Neutrophil (primary cell): ENCODE measurements around the gene KRT32.

Source experiments
- H3K27ac ChIP-seq: fragments of 200-600 bp; sonication (generic); 2 replicates; pipeline ENCODE4 v1.5.1; 2016; ENCODE audit warnings: mild to moderate bottlenecking, moderate library complexity
- H3K27me3 ChIP-seq: fragments of 200-600 bp; sonication (generic); 2 replicates; pipeline ENCODE4 v1.6.0; 2016; ENCODE audit warnings: mild to moderate bottlenecking
- H3K36me3 ChIP-seq: fragments of 200-600 bp; sonication (generic); 2 replicates; pipeline ENCODE4 v1.5.1; 2017
- H3K4me1 ChIP-seq, 2 experiments: fragments of 200-600 bp in 1 of 2; sonication (generic) in 1 of 2; 1 replicate in 1 of 2; 2 replicates in 1 of 2; pipeline versions ENCODE4 v1.5.1 to v1.6.1; 2013 to 2016; ENCODE audit warnings: low read depth in 1 of 2, low read length in 1 of 2, mild to moderate bottlenecking in 1 of 2, moderate library complexity in 1 of 2; ENCODE audit not compliant: control insufficient read depth in 1 of 2, insufficient read depth in 1 of 2
- H3K4me3 ChIP-seq, 2 experiments: fragments of 200-600 bp in 1 of 2; sonication (generic) in 1 of 2; 1 replicate in 1 of 2; 2 replicates in 1 of 2; pipeline ENCODE4 v1.5.1; 2013 to 2016; ENCODE audit warnings: low read depth in 1 of 2, low read length in 1 of 2, mild to moderate bottlenecking in 1 of 2, moderate library complexity in 1 of 2
- H3K9me3 ChIP-seq: fragments of 200-600 bp; sonication (generic); 2 replicates; pipeline ENCODE4 v1.5.1; 2016
- TF ChIP-seq, protein P1 (sequence below): fragments of 200-600 bp; sonication (generic); IDR thresholded peaks from 2 replicates; pipeline ENCODE4 v1.5.1; 2016; ENCODE audit warnings: antibody characterized with exemption

Gene KRT32

DNA sequence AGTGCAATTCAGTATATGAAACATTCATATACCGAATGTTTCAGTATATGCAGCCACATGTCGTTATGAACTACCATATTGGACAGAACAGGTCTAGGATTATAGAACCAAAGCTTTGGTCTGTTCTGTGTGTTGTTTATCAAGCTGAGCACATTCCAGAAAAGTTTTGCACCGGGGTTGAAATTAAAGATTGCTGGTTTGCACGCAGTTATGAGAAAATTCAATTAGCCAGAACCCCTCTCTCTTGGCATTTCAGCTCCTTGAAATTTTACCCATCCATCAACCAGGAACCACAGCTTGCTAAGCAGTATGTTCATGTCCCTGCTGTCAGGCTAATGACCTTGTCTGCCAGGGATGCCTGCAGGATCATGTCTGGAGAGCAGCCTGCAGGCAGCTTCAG lies 9.5 kb downstream of the KRT32 start:
- Histone ChIP-seq H3K27ac (no peak overlapping the region), H3K36me3 (no peaks in the 10 kb centered on the region), H3K9me3 (no peaks in the 10 kb centered on the region), H3K27me3 (peaks cover 14% of the 10 kb centered on the region), H3K4me3 (no peak overlapping the region), H3K4me1 (no peaks in the 10 kb centered on the region)
- TF ChIP-seq, protein P1, sequence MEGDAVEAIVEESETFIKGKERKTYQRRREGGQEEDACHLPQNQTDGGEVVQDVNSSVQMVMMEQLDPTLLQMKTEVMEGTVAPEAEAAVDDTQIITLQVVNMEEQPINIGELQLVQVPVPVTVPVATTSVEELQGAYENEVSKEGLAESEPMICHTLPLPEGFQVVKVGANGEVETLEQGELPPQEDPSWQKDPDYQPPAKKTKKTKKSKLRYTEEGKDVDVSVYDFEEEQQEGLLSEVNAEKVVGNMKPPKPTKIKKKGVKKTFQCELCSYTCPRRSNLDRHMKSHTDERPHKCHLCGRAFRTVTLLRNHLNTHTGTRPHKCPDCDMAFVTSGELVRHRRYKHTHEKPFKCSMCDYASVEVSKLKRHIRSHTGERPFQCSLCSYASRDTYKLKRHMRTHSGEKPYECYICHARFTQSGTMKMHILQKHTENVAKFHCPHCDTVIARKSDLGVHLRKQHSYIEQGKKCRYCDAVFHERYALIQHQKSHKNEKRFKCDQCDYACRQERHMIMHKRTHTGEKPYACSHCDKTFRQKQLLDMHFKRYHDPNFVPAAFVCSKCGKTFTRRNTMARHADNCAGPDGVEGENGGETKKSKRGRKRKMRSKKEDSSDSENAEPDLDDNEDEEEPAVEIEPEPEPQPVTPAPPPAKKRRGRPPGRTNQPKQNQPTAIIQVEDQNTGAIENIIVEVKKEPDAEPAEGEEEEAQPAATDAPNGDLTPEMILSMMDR, result no peak

DNA sequence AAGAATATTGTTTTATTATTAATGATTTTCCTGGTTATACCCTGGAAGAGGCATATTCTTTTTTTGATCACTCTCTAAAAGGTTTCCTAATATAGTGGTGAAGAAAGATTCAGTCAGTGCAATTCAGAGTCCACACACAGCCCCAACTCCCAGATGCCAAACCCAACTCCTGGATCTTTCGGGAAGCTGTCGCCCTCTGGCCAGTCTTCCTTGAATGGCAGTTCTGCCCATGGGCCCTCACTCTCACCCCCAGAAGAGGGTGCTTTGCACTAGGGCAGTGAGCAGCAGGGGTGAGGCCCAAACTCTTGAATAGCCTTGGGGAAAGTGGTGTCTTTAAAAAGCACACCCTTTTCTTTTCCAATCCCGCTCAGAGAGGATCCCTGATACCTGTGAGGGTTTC lies 11.0 kb downstream of the KRT32 start:
- TF ChIP-seq, protein P1, result no peak
- no peak overlapping the region for H3K27ac ChIP-seq
- H3K4me3 ChIP-seq, result no peak overlapping the region
- peaks cover 23% of the 10 kb centered on the region for H3K27me3 ChIP-seq
- no peaks in the 10 kb centered on the region for H3K36me3 ChIP-seq
- H3K4me1 ChIP-seq, result no peaks in the 10 kb centered on the region
- no peaks in the 10 kb centered on the region for H3K9me3 ChIP-seq

DNA sequence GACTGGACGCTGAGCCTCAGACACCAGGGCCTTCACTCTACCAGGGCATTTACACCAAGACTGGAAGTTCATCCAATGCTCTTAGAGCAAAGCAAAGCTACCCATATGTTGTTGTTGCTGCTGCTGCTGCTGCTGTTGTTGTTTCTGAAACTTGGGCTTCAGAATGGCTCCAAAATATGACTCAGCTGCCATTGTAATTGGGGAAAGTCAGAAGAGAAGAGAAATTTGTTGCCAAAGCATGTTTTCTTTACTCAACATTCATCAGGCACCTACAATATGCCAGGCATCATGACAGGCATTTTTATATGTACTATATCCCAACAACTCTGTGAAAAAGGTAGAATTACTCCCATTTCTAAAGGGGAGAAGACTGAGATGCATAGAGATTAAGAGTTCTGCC lies 11.9 kb downstream of the KRT32 start:
- H3K36me3 ChIP-seq, result no peaks in the 10 kb centered on the region
- H3K27ac ChIP-seq, result no peak overlapping the region
- no peak overlapping the region for H3K4me3 ChIP-seq
- H3K9me3 ChIP-seq, result no peaks in the 10 kb centered on the region
- peaks cover 23% of the 10 kb centered on the region for H3K27me3 ChIP-seq
- no peaks in the 10 kb centered on the region for H3K4me1 ChIP-seq
- TF ChIP-seq, protein P1, result no peak

DNA sequence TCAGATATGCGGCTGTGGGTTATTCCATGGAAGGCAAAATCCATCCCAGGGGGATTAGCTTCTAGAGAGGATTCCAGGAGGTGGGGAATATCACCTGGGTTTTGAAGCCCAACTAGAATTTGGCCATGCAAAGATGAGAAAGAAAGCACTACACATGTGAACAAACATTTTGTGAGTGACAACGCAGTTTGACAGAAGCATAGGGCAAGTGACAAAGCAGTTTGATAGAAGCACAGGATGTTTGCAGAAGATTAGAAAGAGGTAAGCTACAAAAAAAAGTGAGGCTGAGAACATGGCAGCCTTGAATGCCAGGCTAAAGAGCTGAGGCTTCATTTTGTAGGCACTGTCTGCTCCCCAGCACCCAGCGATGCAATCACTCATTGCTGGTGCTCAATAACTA lies 14.1 kb downstream of the KRT32 start:
- H3K36me3 ChIP-seq, result no peaks in the 10 kb centered on the region
- no peaks in the 10 kb centered on the region for H3K4me1 ChIP-seq
- peaks cover 13% of the 10 kb centered on the region for H3K27me3 ChIP-seq
- no peak overlapping the region for H3K27ac ChIP-seq
- no peak overlapping the region for H3K4me3 ChIP-seq
- no peaks in the 10 kb centered on the region for H3K9me3 ChIP-seq
- TF ChIP-seq, protein P1, result no peak

- H3K36me3 ChIP-seq, result no peaks in the 10 kb centered on the region
- no peak overlapping the region for H3K4me3 ChIP-seq
- TF ChIP-seq, protein P1, result no peak
- H3K27ac ChIP-seq, result no peak overlapping the region
- H3K4me1 ChIP-seq, result no peaks in the 10 kb centered on the region
- H3K9me3 ChIP-seq, result no peaks in the 10 kb centered on the region
- peaks cover 8% of the 10 kb centered on the region for H3K27me3 ChIP-seq
These were observed 14.9 kb downstream of the KRT32 start for GRCh38 chr17:41452281-41452680.

DNA sequence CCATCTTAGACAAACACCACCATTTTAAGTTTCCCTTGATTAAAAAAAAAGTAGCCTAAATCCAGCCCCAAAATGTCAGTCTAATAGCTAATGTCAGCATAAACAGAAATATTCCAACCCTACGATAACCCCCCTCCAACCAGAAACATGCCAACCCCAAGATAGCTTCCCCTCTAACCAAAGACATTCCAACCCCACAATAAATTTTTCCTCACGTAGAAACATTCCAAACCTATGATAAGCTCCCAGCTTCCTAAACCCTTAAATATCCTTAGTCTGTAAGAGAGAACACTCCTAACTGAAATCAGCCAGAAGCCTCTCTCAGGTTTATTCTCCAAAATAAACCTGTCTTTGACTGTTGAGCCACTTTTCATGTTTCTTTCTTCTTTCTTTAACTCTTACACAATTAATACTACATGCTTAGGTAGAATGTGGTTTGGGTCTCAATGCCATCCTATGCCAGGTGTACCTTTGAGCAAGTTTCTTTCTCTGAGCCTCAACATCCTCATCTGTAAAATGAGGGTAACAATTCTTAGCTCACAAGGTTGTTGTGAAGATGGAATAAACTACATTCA lies 15.9 kb downstream of the KRT32 start:
- Histone ChIP-seq H3K27me3 (peaks cover 8% of the 10 kb centered on the region), H3K27ac (no peak overlapping the region), H3K4me1 (no peaks in the 10 kb centered on the region), H3K9me3 (no peaks in the 10 kb centered on the region), H3K4me3 (no peak overlapping the region), H3K36me3 (no peaks in the 10 kb centered on the region)
- TF ChIP-seq, protein P1, result no peak
